Parathyroid adenoma (tissue), 2 donors: ENCODE data around the gene ZC3H6.
"Not testable (repeated sequence)": the region's sequence is repeated elsewhere in the genome, so short reads cannot be mapped to it uniquely, and the experiment has no call there.

Experiments
- H2AFZ ChIP-seq: fragments of 300-600 bp; sonication (generic); one replicate; pipeline ENCODE4 v1.7.0; 2017; ENCODE audit warnings: antibody characterized with exemption, mild to moderate bottlenecking
- H3K27ac ChIP-seq: fragments of 300-600 bp; sonication (generic); one replicate; pipeline ENCODE4 v1.7.0; 2017
- H3K27me3 ChIP-seq: fragments of 300-600 bp; sonication (generic); one replicate; pipeline ENCODE4 v1.7.0; 2017; ENCODE audit warnings: low read length; ENCODE audit not compliant: control insufficient read depth, insufficient read depth
- H3K36me3 ChIP-seq: fragments of 300-600 bp; sonication (generic); one replicate; pipeline ENCODE4 v1.7.0; 2017; ENCODE audit warnings: low read length; ENCODE audit not compliant: control insufficient read depth, insufficient read depth
- H3K4me1 ChIP-seq: fragments of 300-600 bp; sonication (generic); one replicate; pipeline ENCODE4 v1.7.0; 2017; ENCODE audit warnings: control low read depth
- H3K4me2 ChIP-seq: fragments of 300-600 bp; sonication (generic); one replicate; pipeline ENCODE4 v1.7.0; 2017; ENCODE audit warnings: low read length
- H3K4me3 ChIP-seq: fragments of 300-600 bp; sonication (generic); one replicate; pipeline ENCODE4 v1.7.0; 2017; ENCODE audit warnings: low read depth, low read length
- H3K79me2 ChIP-seq: fragments of 300-600 bp; sonication (generic); one replicate; pipeline ENCODE4 v1.7.0; 2017; ENCODE audit warnings: control low read depth
- H3K9ac ChIP-seq: fragments of 300-600 bp; sonication (generic); one replicate; pipeline ENCODE4 v1.7.0; 2017; ENCODE audit warnings: mild to moderate bottlenecking
- H3K9me3 ChIP-seq: fragments of 300-600 bp; sonication (generic); one replicate; pipeline ENCODE4 v1.7.0; 2017; ENCODE audit warnings: low read length; ENCODE audit not compliant: control insufficient read depth
- TF ChIP-seq, protein P1 (sequence below): fragments of 300-600 bp; sonication (generic); IDR thresholded peaks from one replicate; pipeline ENCODE4 v1.7.0; 2017; ENCODE audit warnings: antibody characterized with exemption, mild to moderate bottlenecking
- donor health status: primary hyperparathyroidism.

The ZC3H6 gene

DNA sequence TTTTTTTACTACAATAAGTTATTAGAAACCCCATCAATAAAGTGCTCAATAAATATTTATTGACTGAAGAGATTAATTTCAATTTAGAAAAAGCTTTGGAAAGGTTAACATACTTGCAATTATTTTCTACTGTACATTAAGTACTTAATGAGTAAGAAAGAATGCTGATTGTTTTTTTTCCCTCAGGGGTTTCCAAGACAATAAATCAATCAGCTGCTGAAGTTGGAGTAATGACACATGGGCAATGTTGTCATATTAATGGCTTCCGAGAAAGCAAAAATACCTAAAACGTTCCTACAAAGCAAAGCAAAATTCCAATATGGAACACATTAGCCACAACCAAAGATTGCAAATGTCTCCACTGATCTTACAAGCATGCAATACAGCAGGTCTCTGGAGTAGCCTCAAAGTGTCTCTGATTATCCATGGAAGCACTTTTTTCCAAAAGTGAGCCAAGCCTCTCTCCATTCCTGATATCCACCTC is 66.7 kb downstream of the ZC3H6 start:
- Histone ChIP-seq H3K36me3 (no peaks in the 10 kb centered on the region), H3K9me3 (no peaks in the 10 kb centered on the region), H3K4me2 (no peak overlapping the region), H3K4me1 (no peaks in the 10 kb centered on the region), H3K9ac (no peak overlapping the region), H2AFZ (no peak overlapping the region), H3K4me3 (no peak overlapping the region), H3K27me3 (no peaks in the 10 kb centered on the region), H3K27ac (no peak overlapping the region), H3K79me2 (no peaks in the 10 kb centered on the region)
- TF ChIP-seq, protein P1, sequence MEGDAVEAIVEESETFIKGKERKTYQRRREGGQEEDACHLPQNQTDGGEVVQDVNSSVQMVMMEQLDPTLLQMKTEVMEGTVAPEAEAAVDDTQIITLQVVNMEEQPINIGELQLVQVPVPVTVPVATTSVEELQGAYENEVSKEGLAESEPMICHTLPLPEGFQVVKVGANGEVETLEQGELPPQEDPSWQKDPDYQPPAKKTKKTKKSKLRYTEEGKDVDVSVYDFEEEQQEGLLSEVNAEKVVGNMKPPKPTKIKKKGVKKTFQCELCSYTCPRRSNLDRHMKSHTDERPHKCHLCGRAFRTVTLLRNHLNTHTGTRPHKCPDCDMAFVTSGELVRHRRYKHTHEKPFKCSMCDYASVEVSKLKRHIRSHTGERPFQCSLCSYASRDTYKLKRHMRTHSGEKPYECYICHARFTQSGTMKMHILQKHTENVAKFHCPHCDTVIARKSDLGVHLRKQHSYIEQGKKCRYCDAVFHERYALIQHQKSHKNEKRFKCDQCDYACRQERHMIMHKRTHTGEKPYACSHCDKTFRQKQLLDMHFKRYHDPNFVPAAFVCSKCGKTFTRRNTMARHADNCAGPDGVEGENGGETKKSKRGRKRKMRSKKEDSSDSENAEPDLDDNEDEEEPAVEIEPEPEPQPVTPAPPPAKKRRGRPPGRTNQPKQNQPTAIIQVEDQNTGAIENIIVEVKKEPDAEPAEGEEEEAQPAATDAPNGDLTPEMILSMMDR = no peak

GRCh38 chr2:112343827-112344585 is 68.6 kb downstream of the ZC3H6 start:
- Histone ChIP-seq H3K9ac (no peak overlapping the region), H3K4me2 (no peak overlapping the region), H3K4me1 (no peaks in the 10 kb centered on the region), H3K79me2 (no peaks in the 10 kb centered on the region), H3K9me3 (no peaks in the 10 kb centered on the region), H3K27ac (no peak overlapping the region), H3K27me3 (no peaks in the 10 kb centered on the region), H2AFZ (no peak overlapping the region), H3K36me3 (no peaks in the 10 kb centered on the region), H3K4me3 (no peak overlapping the region)
- TF ChIP-seq, protein P1 = no peak

DNA sequence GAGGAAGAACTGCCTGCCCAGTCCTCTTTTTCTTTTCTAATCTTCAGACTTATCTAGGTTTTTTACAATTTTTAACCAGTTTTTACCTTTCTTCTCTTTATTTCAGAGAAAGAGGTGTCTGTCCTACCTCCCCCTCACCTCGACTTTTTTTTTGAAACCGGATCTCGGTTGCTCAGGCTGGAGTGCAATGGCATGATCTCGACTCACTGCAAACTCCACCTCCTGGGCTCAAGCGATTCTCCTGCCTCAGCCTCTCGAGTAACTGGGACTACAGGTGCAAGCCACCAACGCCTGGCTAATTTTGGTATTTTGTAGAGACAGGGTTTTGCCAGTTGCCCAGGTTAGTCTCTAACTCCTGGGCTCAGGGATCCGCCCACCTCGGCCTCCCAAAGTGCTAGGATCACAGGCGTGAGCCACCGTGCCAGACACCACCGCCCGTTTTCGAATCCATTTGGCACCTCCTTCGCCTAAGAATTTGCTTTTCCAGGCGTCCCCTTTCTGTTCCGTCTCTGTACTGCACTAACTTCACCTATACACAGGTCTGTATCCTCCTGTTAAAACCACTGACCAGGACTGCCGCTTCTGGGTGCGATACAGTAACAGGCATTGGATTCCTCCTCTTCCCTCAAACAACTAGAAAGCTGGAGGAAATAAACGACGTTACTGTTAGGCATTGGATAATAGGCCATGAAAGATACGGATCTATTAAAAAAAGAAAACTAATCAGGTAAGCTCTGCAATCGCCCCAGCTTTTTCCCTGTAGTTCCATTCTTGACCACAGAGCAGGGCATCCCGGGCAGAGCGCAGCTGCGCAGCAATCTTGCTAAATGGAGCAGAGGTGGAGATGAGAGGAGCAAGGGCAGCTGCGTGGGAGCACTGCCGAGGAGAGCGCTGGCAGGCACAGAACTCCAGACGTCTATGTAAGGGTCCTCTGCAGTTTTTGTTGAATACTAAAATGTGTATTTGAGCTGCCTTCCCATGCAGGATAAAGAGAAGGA is 69.9 kb downstream of the ZC3H6 start:
- Histone ChIP-seq H3K4me2 (no peak overlapping the region), H3K36me3 (no peaks in the 10 kb centered on the region), H3K9ac (no peak overlapping the region), H3K4me3 (no peak overlapping the region), H3K79me2 (no peaks in the 10 kb centered on the region), H2AFZ (no peak overlapping the region), H3K27me3 (no peaks in the 10 kb centered on the region), H3K4me1 (no peaks in the 10 kb centered on the region), H3K27ac (no peak overlapping the region), H3K9me3 (no peaks in the 10 kb centered on the region)
- TF ChIP-seq, protein P1 = no peak

- not testable (repeated sequence) for H3K4me3 ChIP-seq, H3K9ac ChIP-seq, H2AFZ ChIP-seq, H3K4me2 ChIP-seq, H3K36me3 ChIP-seq, H3K4me1 ChIP-seq, H3K9me3 ChIP-seq, H3K27ac ChIP-seq, H3K27me3 ChIP-seq, H3K79me2 ChIP-seq
Observed at GRCh38 chr2:112352292-112352691, 76.9 kb downstream of the ZC3H6 start.

DNA sequence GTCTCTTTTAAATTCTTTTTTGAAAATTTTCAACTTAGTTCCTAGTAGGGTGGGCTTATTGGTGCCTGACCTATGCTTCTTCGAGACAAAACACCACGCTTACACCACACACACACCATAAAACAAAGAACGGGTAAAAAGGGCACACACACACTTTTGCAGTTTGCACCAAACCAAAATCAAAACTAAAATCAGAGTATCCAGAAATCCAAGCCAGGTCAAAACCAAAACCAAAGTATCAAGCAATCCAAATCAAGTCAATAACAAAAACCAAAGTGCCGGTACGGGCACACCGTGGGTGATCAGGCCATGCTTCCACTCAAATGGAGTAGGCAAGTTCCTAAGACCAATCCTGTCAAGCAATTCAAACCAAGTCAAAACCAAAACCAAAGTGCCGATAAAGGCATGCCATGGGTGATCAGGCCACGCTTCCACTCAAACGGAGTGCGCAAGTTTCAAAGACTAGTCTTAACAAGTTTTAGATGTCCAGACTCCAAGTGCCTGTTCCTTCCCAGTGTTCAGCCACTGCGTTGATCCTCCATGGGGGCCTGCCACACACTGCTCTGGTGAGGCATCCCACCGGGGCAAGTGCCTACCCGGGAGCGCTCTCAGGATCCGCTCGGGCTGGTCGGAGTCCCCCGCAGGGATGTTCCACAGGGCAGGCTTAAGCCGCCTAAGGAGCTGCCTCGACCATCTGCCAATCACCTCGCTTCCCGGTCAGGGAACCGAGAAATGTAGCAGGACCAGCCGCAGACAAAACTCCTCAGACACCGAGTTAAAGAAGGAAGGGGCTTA is 77.6 kb downstream of the ZC3H6 start:
- H3K9ac ChIP-seq, H2AFZ ChIP-seq: not testable (repeated sequence)

DNA sequence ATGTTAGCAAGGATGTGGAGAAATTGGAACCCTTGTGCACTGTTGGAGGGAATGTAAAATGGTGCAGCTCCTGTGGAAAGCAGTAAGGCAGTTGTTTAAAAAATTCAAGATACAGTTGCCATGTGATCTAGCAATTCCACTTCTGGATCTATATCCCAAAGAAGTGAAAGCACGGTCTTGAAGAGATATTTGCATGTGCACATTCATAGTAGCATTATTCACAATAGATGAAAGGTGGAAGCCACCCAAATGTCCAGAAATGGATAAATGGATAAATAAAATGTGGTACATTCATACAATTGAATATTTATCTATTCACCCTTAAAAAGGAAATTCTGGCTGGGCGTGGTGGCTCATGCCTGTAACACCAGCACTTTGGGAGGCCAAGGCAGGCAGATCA is 78.9 kb downstream of the ZC3H6 start:
- H3K27me3 ChIP-seq, H3K4me2 ChIP-seq, H3K36me3 ChIP-seq, H3K4me3 ChIP-seq, H3K27ac ChIP-seq, H2AFZ ChIP-seq, H3K9ac ChIP-seq, H3K79me2 ChIP-seq, H3K4me1 ChIP-seq, H3K9me3 ChIP-seq: not testable (repeated sequence)

More for the DNA sequence above, 77.6 kb downstream of the ZC3H6 start:
- H3K36me3 ChIP-seq, H3K79me2 ChIP-seq, H3K4me2 ChIP-seq, H3K27me3 ChIP-seq, H3K4me1 ChIP-seq, H3K9me3 ChIP-seq, H3K4me3 ChIP-seq, H3K27ac ChIP-seq: not testable (repeated sequence)

GRCh38 chr2:112360055-112360454 is 84.7 kb downstream of the ZC3H6 start:
- not testable (repeated sequence) for H3K4me2 ChIP-seq, H3K9me3 ChIP-seq, H3K4me1 ChIP-seq, H3K79me2 ChIP-seq, H2AFZ ChIP-seq, H3K4me3 ChIP-seq, H3K27ac ChIP-seq, H3K36me3 ChIP-seq, H3K27me3 ChIP-seq, H3K9ac ChIP-seq
